Uterus (tissue), 4 donors: ENCODE data around the gene FAM163B. TPM values are rescaled to one million over a fixed set of nuclear protein-coding genes. Genes with fewer than 3 reads are reported as not detected.

Source experiments
- DNase-seq, 2 donors: peaks; one replicate each; pipeline ENCODE4 v3.0.0-alpha.2; 2019 to 2020
- H3K27ac ChIP-seq, 2 donors: fragments of 200-600 bp; sonication (generic); 1 replicate in 1 of 2; 2 replicates in 1 of 2; pipeline ENCODE4 v1.5.1; 2016 to 2018
- H3K27me3 ChIP-seq, 2 donors: fragments of 200-600 bp; sonication (generic); one replicate each; pipeline ENCODE4 v1.5.1; 2018 to 2019; ENCODE audit warnings: control low read depth in 1 of 2
- H3K36me3 ChIP-seq, 2 donors: fragments of 200-600 bp; sonication (generic); one replicate each; pipeline ENCODE4 v1.5.1; 2019; ENCODE audit warnings: control low read depth in 1 of 2
- H3K4me1 ChIP-seq, 2 donors: fragments of 200-600 bp; sonication (generic); one replicate each; pipeline ENCODE4 v1.5.1; 2018 to 2019; ENCODE audit warnings: control low read depth in 1 of 2
- H3K4me3 ChIP-seq, 2 donors: fragments of 200-600 bp; sonication (generic); 1 replicate in 1 of 2; 2 replicates in 1 of 2; pipeline ENCODE4 v1.5.1; 2018 to 2019; ENCODE audit warnings: mild to moderate bottlenecking in 1 of 2
- H3K9me3 ChIP-seq, 2 donors: fragments of 200-600 bp; sonication (generic); one replicate each; pipeline ENCODE4 v1.5.1; 2019; ENCODE audit warnings: control low read depth in 1 of 2
- POLR2A ChIP-seq, 2 donors: fragments of 450-650 bp; IDR thresholded peaks; one replicate each; pipeline ENCODE4 v1.6.1; 2016; ENCODE audit warnings: antibody characterized with exemption in 2 of 2, mild to moderate bottlenecking in 1 of 2, moderate library complexity in 1 of 2
- intact Hi-C: fragments of 100-400 bp; cut with DNase I; formaldehyde crosslinking; loops from one replicate; pipeline ENCODE4 v1.15.1; 2023; ENCODE audit warnings: low total_unique reads
- total RNA-seq, 4 donors: library from RNA; depleted of rRNA in 3 of 4; stranded (reverse); fragments of >200 nt in 3 of 4; gene quantifications; one replicate each; pipeline versions ENCODE4 v1.1.0 to v1.2.4, GENCODE V29; 2014 to 2023
- TF ChIP-seq, protein P1 (sequence below), 4 experiments: fragments of 200-600 bp in 2 of 4; fragments of 450-650 bp in 2 of 4; sonication (generic) in 2 of 4; IDR thresholded peaks; one replicate each; pipeline ENCODE4 v1.5.1; 2016 to 2019; ENCODE audit warnings: antibody characterized with exemption in 4 of 4, mild to moderate bottlenecking in 2 of 4, moderate library complexity in 1 of 4
- donor health status: DM: yes; HTN: yes; CAD: no.

FAM163B gene
- total RNA-seq, 4 donors from 2014 or later: not detected

GRCh38 chr9:133575186-133576030 is 33.8 kb downstream of the FAM163B start:
- TF ChIP-seq, protein P1, sequence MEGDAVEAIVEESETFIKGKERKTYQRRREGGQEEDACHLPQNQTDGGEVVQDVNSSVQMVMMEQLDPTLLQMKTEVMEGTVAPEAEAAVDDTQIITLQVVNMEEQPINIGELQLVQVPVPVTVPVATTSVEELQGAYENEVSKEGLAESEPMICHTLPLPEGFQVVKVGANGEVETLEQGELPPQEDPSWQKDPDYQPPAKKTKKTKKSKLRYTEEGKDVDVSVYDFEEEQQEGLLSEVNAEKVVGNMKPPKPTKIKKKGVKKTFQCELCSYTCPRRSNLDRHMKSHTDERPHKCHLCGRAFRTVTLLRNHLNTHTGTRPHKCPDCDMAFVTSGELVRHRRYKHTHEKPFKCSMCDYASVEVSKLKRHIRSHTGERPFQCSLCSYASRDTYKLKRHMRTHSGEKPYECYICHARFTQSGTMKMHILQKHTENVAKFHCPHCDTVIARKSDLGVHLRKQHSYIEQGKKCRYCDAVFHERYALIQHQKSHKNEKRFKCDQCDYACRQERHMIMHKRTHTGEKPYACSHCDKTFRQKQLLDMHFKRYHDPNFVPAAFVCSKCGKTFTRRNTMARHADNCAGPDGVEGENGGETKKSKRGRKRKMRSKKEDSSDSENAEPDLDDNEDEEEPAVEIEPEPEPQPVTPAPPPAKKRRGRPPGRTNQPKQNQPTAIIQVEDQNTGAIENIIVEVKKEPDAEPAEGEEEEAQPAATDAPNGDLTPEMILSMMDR (IDR thresholded peaks at IDR 0.05): no peak
- no peak for TF ChIP-seq POLR2A (IDR thresholded peaks at IDR 0.05)
- Histone ChIP-seq H3K4me3 (no peak overlapping the region), H3K9me3 (no peaks in the 10 kb centered on the region), H3K36me3 (no peaks in the 10 kb centered on the region), H3K27ac (no peak overlapping the region), H3K4me1 (no peaks in the 10 kb centered on the region), H3K27me3 (no peaks in the 10 kb centered on the region)
- DNase-seq: peak in 1 of 2 donors; percentile 15
- intact Hi-C loops: no loop called here

DNA sequence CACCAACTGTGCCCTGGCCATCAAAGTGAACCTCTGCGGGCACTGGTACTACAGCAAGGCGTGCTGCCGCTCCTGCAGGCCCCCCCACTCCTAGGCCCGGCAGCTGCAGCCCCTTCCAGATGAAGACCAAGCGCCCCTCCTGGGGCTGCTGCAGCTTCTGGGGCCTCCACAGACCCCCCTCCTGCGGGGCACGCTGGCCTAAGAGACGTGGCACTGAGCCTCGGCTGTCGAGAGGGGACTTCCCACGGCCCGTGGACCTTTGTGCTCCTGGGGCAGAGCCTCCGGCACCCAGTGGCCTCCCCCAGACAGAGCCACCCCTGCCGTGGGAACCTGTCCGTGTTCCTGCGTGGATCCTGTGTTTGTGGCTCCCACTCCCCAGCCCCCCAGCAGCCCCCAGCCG is 34.4 kb downstream of the FAM163B start:
- no peak for DNase-seq
- intact Hi-C loops: no loop called here
- Histone ChIP-seq H3K27me3 (no peaks in the 10 kb centered on the region), H3K36me3 (no peaks in the 10 kb centered on the region), H3K4me1 (no peaks in the 10 kb centered on the region), H3K9me3 (no peaks in the 10 kb centered on the region), H3K4me3 (no peak overlapping the region), H3K27ac (no peak overlapping the region)
- TF ChIP-seq, protein P1 (IDR thresholded peaks at IDR 0.05): no peak
- no peak for TF ChIP-seq POLR2A (IDR thresholded peaks at IDR 0.05)

GRCh38 chr9:133573791-133574515 is 35.2 kb downstream of the FAM163B start:
- no peak for DNase-seq
- Histone ChIP-seq H3K9me3 (no peaks in the 10 kb centered on the region), H3K36me3 (no peaks in the 10 kb centered on the region), H3K4me1 (no peaks in the 10 kb centered on the region), H3K27ac (no peak overlapping the region), H3K27me3 (no peaks in the 10 kb centered on the region), H3K4me3 (no peak overlapping the region)
- TF ChIP-seq, protein P1 (IDR thresholded peaks at IDR 0.05): no peak
- TF ChIP-seq POLR2A (IDR thresholded peaks at IDR 0.05): no peak
- intact Hi-C loops: no loop called here

DNA sequence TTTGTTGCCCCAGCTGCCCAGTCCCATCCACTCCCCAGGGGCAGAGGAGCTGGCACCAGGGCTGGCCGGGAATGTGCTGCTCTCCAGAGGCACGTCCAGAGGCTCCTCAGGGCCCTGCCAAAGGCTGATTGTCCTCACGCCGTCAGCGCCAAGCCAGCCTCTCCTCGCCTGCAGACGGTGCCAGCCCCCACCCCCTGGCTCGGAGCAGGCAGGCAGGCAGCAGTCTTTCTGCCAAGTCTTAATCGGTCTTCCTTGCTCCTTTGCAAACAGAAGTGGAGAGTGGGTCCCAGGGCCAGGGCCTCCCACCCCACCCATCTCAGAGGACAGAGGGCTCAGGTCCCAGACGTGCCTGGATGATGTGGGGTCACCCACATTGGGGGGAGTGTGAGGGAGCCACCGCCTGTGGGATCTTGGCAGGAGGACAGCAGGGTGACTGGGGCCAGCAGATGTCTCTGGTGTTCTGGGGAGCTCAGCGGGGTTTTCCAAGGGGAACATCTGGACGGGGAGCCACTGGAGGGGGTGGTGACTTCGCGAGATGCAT is 36.3 kb downstream of the FAM163B start:
- Histone ChIP-seq H3K4me3 (no peak overlapping the region), H3K4me1 (no peaks in the 10 kb centered on the region), H3K27ac (no peak overlapping the region), H3K9me3 (no peaks in the 10 kb centered on the region), H3K36me3 (no peaks in the 10 kb centered on the region), H3K27me3 (no peaks in the 10 kb centered on the region)
- no peak for TF ChIP-seq POLR2A (IDR thresholded peaks at IDR 0.05)
- TF ChIP-seq, protein P1 (IDR thresholded peaks at IDR 0.05): no peak
- intact Hi-C loops: no loop called here
- DNase-seq: no peak
